ENCODE data around the gene GRN. TPM values are rescaled to one million over a fixed set of nuclear protein-coding genes. Genes with fewer than 3 reads are reported as not detected.
"Not testable (repeated sequence)": the region's sequence is repeated elsewhere in the genome, so short reads cannot be mapped to it uniquely, and the experiment has no call there.

Gene GRN
- total RNA-seq, 1 donor from 2014 or later: 144 TPM

GRCh38 chr17:44323359-44324091 lies 21.6 kb upstream of the GRN start:
- peaks cover 4% of the 10 kb centered on the region for H3K36me3 Mint-ChIP-seq
- no peak for TF ChIP-seq CTCF (IDR thresholded peaks at IDR 0.05; ENCODE audit: unreplicated experiment)
- H3K27me3 Mint-ChIP-seq (ENCODE audit: low read depth): peaks cover 1% of the 10 kb centered on the region
- no peaks in the 10 kb centered on the region for H3K9me3 Mint-ChIP-seq
- peaks cover 21% of the 10 kb centered on the region for H3K4me1 Mint-ChIP-seq
- peak overlapping the region; percentile 77 for H3K4me3 Mint-ChIP-seq
- DNase-seq (ENCODE audit: low spot score in 2 of 2, unreplicated experiment in 2 of 2): no peak
- H3K27ac Mint-ChIP-seq: no peak overlapping the region

- no peaks in the 10 kb centered on the region for H3K27me3 Mint-ChIP-seq (ENCODE audit: low read depth)
- TF ChIP-seq CTCF (IDR thresholded peaks at IDR 0.05; ENCODE audit: unreplicated experiment): no peak
- H3K4me3 Mint-ChIP-seq: peak overlapping the region; percentile 77
- H3K4me1 Mint-ChIP-seq: peaks cover 21% of the 10 kb centered on the region
- H3K9me3 Mint-ChIP-seq: no peaks in the 10 kb centered on the region
- peaks cover 4% of the 10 kb centered on the region for H3K36me3 Mint-ChIP-seq
- DNase-seq (ENCODE audit: low spot score in 2 of 2, unreplicated experiment in 2 of 2): no peak
- H3K27ac Mint-ChIP-seq: peak overlapping the region; percentile 61
These were observed 21.0 kb upstream of the GRN start for GRCh38 chr17:44324092-44324570.

GRCh38 chr17:44324571-44325275 lies 20.4 kb upstream of the GRN start, which contains the start of gene SLC25A39:
Gene SLC25A39, minus strand, starts transcription at chr17:44324823. Its CDS starts 1,261 bp downstream, at chr17:44323562.
- Mint-ChIP-seq H3K4me3 (peak within 1 kb of the TSS; percentile 82), H3K9me3 (no peaks in the 10 kb centered on the region), H3K27me3 (ENCODE audit: low read depth) (no peaks in the 10 kb centered on the region), H3K36me3 (no peaks in the 10 kb centered on the region), H3K27ac (peak within 1 kb of the TSS; percentile 88), H3K4me1 (peaks cover 21% of the 10 kb centered on the region)
- peak; percentile 92 to 97 for DNase-seq (ENCODE audit: low spot score in 2 of 2, unreplicated experiment in 2 of 2)
- TF ChIP-seq CTCF (IDR thresholded peaks at IDR 0.05; ENCODE audit: unreplicated experiment): no peak

GRCh38 chr17:44326861-44327444 lies 18.1 kb upstream of the GRN start:
- no peak overlapping the region for H3K27ac Mint-ChIP-seq
- H3K4me1 Mint-ChIP-seq: peaks cover 21% of the 10 kb centered on the region
- no peaks in the 10 kb centered on the region for H3K36me3 Mint-ChIP-seq
- peak; percentile 82 to 86 for DNase-seq (ENCODE audit: low spot score in 2 of 2, unreplicated experiment in 2 of 2)
- H3K9me3 Mint-ChIP-seq: no peaks in the 10 kb centered on the region
- no peaks in the 10 kb centered on the region for H3K27me3 Mint-ChIP-seq (ENCODE audit: low read depth)
- peak overlapping the region; percentile 36 for H3K4me3 Mint-ChIP-seq
- no peak for TF ChIP-seq CTCF (IDR thresholded peaks at IDR 0.05; ENCODE audit: unreplicated experiment)

- Mint-ChIP-seq H3K9me3 (no peaks in the 10 kb centered on the region), H3K4me1 (peaks cover 21% of the 10 kb centered on the region), H3K4me3 (no peak overlapping the region), H3K27me3 (ENCODE audit: low read depth) (no peaks in the 10 kb centered on the region), H3K36me3 (no peaks in the 10 kb centered on the region), H3K27ac (no peak overlapping the region)
- DNase-seq (ENCODE audit: low spot score in 2 of 2, unreplicated experiment in 2 of 2): no peak
- TF ChIP-seq CTCF (IDR thresholded peaks at IDR 0.05; ENCODE audit: unreplicated experiment): no peak
These were observed 17.2 kb upstream of the GRN start for GRCh38 chr17:44327715-44328449.

GRCh38 chr17:44329516-44329915 lies 15.6 kb upstream of the GRN start:
- H3K9me3 Mint-ChIP-seq; DNase-seq (ENCODE audit: low spot score in 2 of 2, unreplicated experiment in 2 of 2); H3K27ac Mint-ChIP-seq; H3K36me3 Mint-ChIP-seq; H3K27me3 Mint-ChIP-seq (ENCODE audit: low read depth); H3K4me3 Mint-ChIP-seq: not testable (repeated sequence)
- H3K4me1 Mint-ChIP-seq: peaks cover 12% of the 10 kb centered on the region

- not testable (repeated sequence) for H3K27me3 Mint-ChIP-seq (ENCODE audit: low read depth)
These were observed 14.8 kb upstream of the GRN start for GRCh38 chr17:44330263-44330662.

More at GRCh38 chr17:44330263-44330662, 14.8 kb upstream of the GRN start:
- not testable (repeated sequence) for H3K4me1 Mint-ChIP-seq; H3K27ac Mint-ChIP-seq; H3K36me3 Mint-ChIP-seq; H3K4me3 Mint-ChIP-seq; DNase-seq (ENCODE audit: low spot score in 2 of 2, unreplicated experiment in 2 of 2); H3K9me3 Mint-ChIP-seq
